Activated CD8-positive, alpha-beta memory T cell treated with anti-CD3 and anti-CD28 coated beads, Interleukin-2, amount 10 ng/mL, durations not matched to agents 7 days and 5 days (primary cell): Measurements from ENCODE around the gene TBC1D22A. TPM values are rescaled to one million over a fixed set of nuclear protein-coding genes. Genes with fewer than 3 reads are reported as not detected.
A peak's percentile ranks its signal among the peaks of the same experiment; 100 is the strongest.

ENCODE experiments used
- ATAC-seq: fragments of 150-1000 bp; cut with Tn5 transposase; one replicate; pipeline ENCODE4 v1.10.0; 2021; ENCODE audit warnings: moderate library complexity
- CTCF ChIA-PET: fragments of 350-600 bp; sonication (Branson Sonifier 250); formaldehyde crosslinking; loops from one replicate; lab custom pipeline; 2021; ENCODE audit warnings: antibody characterized with exemption; lab: Charles Lee
- DNase-seq: peaks from one replicate; pipeline ENCODE4 v3.0.0-alpha.2; 2020
- H3K27ac Mint-ChIP-seq: one replicate; pipeline ENCODE4 v1.8.0; 2021; ENCODE audit warnings: mild to moderate bottlenecking, mixed read lengths
- H3K27me3 Mint-ChIP-seq: one replicate; pipeline ENCODE4 v1.8.0; 2021; ENCODE audit warnings: mixed read lengths
- H3K36me3 Mint-ChIP-seq: one replicate; pipeline ENCODE4 v1.8.0; 2021; ENCODE audit warnings: mild to moderate bottlenecking, mixed read lengths
- H3K4me1 Mint-ChIP-seq: one replicate; pipeline ENCODE4 v1.8.0; 2021; ENCODE audit warnings: mixed read lengths
- H3K4me3 Mint-ChIP-seq: one replicate; pipeline ENCODE4 v1.8.0; 2021; ENCODE audit warnings: mild to moderate bottlenecking, moderate library complexity, mixed read lengths
- H3K9me3 Mint-ChIP-seq: one replicate; pipeline ENCODE4 v1.8.0; 2022; ENCODE audit warnings: low read depth, mixed read lengths
- total RNA-seq, 2 experiments: library from RNA; stranded (reverse); gene quantifications; one replicate each; pipeline ENCODE4 v1.2.3, GENCODE V29; 2021

TBC1D22A gene, protein sequence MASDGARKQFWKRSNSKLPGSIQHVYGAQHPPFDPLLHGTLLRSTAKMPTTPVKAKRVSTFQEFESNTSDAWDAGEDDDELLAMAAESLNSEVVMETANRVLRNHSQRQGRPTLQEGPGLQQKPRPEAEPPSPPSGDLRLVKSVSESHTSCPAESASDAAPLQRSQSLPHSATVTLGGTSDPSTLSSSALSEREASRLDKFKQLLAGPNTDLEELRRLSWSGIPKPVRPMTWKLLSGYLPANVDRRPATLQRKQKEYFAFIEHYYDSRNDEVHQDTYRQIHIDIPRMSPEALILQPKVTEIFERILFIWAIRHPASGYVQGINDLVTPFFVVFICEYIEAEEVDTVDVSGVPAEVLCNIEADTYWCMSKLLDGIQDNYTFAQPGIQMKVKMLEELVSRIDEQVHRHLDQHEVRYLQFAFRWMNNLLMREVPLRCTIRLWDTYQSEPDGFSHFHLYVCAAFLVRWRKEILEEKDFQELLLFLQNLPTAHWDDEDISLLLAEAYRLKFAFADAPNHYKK
- total RNA-seq: 10 to 100 TPM; 32.6 to 44.9 TPM

DNA sequence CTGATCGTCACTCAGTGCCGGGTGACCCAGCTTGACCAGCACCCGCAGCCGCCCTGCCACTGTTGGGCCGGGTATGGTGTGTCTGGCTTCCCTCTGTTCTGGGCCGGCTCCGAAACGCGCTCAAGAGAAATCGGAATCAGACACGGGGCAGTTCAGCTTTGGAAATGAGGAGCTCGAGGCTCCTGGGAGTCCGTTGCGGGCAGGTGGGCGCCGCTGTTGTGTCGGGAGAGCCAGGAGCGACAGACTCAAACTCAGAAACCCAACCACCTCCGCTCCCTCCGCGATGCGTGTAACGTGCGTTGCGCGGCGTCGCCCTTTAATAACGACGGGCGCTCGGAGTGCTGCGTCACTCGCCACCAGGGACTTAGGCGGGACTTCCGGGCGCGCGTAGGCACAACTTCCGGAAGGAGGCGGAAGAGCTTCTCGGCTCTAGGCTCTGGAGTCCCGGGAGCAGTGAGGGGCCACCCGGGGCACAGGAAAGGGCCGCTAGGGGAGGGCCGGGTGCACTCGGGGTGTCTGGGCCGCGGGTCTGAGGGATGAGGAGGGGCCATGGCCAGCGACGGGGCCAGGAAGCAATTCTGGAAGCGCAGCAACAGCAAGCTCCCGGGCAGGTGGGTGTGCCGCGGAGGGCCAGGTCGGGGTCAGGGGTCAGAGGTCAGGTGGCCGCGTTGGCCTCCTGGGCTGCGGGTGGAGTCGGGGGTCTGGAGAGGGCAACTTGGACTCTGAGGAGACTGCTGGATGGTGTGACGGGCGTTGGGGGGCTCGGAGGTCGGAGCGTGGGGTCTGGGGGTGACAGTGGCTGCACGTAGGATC is at the start of gene TBC1D22A:
TBC1D22A (plus strand) TSS at position 413 of the 813 bp plus-strand sequence; CDS start at position 550, 137 bp downstream.
- Mint-ChIP-seq H3K4me1 (peaks cover 52% of the 10 kb centered on the region), H3K9me3 (no peaks in the 10 kb centered on the region), H3K27me3 (no peaks in the 10 kb centered on the region), H3K4me3 (peak within 1 kb of the TSS; percentile 96), H3K27ac (peak within 1 kb of the TSS; percentile 99), H3K36me3 (peaks cover 10% of the 10 kb centered on the region)
- DNase-seq: peak; percentile 96
- ATAC-seq: peak; percentile 95
- CTCF ChIA-PET: interaction anchor here (0.7 to 6.1 kb wide), 10 partner anchors 11 to 756 kb away, joined by 3 to 52 read pairs (median 12); no protein-coding TSS in a partner anchor

DNA sequence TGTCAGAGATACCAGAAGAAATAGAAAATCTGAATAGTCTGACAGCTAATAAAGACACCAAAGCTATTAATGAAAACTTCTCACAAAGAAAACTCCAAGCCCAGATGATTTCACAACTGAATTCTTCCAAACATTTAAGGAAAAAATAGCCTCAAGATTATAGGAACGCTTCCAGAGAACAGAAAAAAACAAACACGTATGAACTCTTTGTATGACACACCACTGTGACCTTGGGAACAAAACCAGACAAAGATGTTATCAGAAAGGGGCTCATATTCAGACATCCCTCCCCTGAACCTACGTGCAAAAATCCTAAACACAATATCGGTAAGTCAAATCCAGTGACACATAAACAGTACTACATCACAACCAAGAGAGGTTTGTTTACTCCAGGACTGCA is 47.9 kb upstream of the TBC1D22A start:
- H3K27ac Mint-ChIP-seq: no peak overlapping the region
- peaks cover 53% of the 10 kb centered on the region for H3K36me3 Mint-ChIP-seq
- H3K4me3 Mint-ChIP-seq: no peak overlapping the region
- ATAC-seq: no peak
- CTCF ChIA-PET: interaction anchor here (0.9 to 1.2 kb wide), 2 partner anchors 9 to 151 kb away, joined by 3 to 5 read pairs; no protein-coding TSS in a partner anchor
- DNase-seq: no peak
- H3K4me1 Mint-ChIP-seq: peaks cover 2% of the 10 kb centered on the region
- H3K9me3 Mint-ChIP-seq: no peaks in the 10 kb centered on the region
- no peaks in the 10 kb centered on the region for H3K27me3 Mint-ChIP-seq

DNA sequence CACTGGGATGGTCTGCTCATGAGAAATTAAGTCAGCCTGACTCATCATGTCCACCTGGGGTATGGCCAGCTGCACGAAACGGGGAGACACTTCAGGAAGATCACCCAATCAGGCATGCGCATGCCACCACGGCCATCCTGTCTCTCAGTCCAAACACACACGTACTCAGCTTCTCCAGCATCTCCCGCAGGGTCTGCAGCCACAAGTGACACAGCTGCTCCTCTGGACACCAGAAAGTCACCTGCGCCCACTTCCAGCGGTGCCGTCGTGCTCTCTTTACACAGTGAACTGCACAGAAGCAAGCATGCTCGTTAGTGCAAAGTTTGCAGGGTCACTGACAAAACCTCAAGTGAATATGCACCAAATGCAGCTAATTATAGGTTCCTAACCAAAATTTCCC is 42.5 kb upstream of the TBC1D22A start:
- H3K4me3 Mint-ChIP-seq: no peak overlapping the region
- H3K27ac Mint-ChIP-seq: no peak overlapping the region

DNA sequence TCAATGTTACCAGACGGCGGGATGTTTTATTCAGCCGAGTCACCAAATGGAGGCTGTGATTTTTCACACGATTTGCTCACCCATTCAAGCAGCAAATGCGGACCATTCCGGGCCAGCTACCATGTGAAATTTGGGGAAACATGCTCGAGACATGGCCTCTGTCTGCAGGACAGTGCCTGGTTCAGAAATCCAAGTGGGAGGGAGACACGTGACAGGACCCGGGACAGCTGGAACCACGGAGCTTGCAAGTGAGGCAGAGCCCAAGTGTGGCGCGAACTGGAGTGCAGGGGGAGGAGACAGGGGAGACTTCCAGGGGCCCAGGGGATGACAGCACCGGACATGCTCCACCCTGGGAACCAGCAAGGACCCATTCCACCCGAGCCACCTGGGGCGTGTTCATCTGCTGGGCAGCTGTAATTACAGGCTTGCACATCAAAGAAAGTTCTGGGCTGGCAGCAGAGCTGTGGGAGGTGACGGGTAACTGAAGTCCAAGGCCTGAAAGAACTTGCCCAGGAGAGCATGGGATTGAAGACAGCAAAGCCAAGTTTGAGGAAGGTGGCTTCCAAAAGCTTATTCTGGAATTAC is 40.9 kb upstream of the TBC1D22A start:
- no peak for ATAC-seq
- Mint-ChIP-seq H3K36me3 (peaks cover 33% of the 10 kb centered on the region), H3K27ac (no peak overlapping the region), H3K4me3 (no peak overlapping the region), H3K4me1 (no peaks in the 10 kb centered on the region), H3K27me3 (no peaks in the 10 kb centered on the region), H3K9me3 (no peaks in the 10 kb centered on the region)
- CTCF ChIA-PET: interaction anchor here (1.1 kb wide), 1 partner anchor 37 kb away, joined by 5 read pairs; no protein-coding TSS in a partner anchor
- no peak for DNase-seq

More for the DNA sequence above, 42.5 kb upstream of the TBC1D22A start:
- peaks cover 39% of the 10 kb centered on the region for H3K36me3 Mint-ChIP-seq
- no peaks in the 10 kb centered on the region for H3K9me3 Mint-ChIP-seq
- H3K27me3 Mint-ChIP-seq: no peaks in the 10 kb centered on the region
- DNase-seq (no peak), ATAC-seq (no peak)
- CTCF ChIA-PET: interaction anchor here (0.8 to 1.4 kb wide), 2 partner anchors 97 to 157 kb away, joined by 3 to 4 read pairs; no protein-coding TSS in a partner anchor
- H3K4me1 Mint-ChIP-seq: no peaks in the 10 kb centered on the region

DNA sequence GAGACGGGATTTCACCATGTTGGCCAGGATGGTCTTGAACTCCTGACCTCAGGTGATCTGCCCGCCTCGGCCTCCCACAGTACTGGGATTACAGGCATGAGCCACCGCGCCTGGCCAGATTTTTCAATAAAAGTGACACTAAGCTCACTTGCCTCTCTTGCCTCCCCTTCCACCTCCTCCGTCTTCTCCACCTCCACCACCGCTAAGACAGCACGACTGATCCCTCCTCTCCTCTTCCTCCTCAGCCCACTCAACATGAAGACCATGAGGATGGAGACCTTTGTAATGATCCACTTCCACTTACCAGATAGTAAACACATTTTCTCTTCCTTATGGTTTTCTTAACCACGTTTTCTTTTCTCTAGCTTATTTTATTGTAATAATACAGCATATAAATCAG is 38.6 kb upstream of the TBC1D22A start:
- Mint-ChIP-seq H3K4me3 (no peak overlapping the region), H3K36me3 (peaks cover 20% of the 10 kb centered on the region), H3K27me3 (no peaks in the 10 kb centered on the region), H3K27ac (no peak overlapping the region), H3K4me1 (peaks cover 2% of the 10 kb centered on the region), H3K9me3 (no peaks in the 10 kb centered on the region)
- CTCF ChIA-PET: interaction anchor here (1.1 kb wide), 1 partner anchor 9 kb away, joined by 3 read pairs; no protein-coding TSS in a partner anchor
- ATAC-seq: no peak
- no peak for DNase-seq

DNA sequence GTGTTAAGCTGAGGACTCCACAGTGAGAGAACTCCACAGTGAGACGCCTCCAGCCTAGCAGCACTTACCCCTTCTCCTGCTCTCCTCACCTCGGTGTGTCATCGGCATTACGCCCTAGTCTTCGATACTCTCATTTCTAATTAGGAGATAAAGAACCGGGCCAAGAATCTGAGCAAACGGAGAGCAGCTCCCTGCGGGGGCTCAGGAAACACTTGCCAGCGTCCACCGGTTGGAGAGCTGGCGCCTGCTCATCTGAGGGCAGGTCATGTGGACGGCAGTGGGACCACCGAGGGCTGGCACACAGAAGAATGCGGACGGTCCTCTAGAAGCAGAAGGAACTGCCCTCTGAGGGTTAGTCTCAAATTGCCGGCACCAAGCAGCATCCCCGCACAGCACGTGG is 37.4 kb upstream of the TBC1D22A start:
- Mint-ChIP-seq H3K9me3 (no peaks in the 10 kb centered on the region), H3K4me3 (no peak overlapping the region), H3K36me3 (peaks cover 13% of the 10 kb centered on the region), H3K27me3 (no peaks in the 10 kb centered on the region), H3K27ac (no peak overlapping the region), H3K4me1 (peaks cover 4% of the 10 kb centered on the region)
- DNase-seq (no peak), ATAC-seq (no peak)
- CTCF ChIA-PET: no interaction called here

DNA sequence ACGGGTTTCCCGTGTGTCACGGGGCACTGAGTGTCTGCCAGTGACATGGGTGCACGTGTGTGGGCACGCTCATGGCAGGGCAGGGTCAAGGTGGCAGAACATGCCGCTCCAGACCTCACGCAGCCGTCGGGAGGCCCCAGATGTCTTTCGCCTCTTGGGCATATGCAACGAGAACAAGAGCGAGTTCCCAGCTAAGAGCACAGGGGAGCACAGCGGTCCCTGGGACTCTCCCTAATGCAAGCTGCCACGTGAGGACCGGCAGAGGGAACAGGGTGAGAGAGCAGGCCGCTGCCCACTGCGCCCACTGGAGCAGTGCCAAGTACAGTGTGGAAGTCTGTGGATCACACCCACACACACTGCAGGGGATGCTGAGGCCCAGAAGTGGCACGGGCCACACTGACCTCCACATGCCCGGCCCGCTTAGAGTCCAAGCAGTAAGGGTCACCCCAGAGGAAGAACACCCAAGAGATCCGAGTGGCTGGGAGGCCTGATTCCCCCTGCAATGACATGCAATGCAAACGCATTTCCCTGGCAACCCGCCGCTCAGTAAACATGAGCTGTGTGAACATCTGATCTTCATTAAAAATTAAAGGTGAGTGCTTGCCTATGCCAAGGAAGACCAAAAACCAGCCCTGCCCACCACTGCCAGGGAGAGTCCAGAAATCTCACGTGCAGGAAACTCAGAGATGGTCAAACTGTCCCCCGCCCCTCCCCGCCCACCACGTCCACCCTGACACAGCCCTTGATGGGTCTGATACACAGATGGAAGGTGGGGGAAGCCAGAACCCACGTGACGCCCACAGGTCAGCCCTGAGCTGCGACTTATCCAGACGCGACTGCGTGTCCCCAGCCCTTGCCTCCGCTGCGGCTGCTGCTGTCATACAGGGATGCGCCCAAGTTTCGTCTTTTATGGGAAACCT is 36.1 kb upstream of the TBC1D22A start:
- Mint-ChIP-seq H3K9me3 (no peaks in the 10 kb centered on the region), H3K27me3 (no peaks in the 10 kb centered on the region), H3K4me3 (no peak overlapping the region), H3K36me3 (peaks cover 13% of the 10 kb centered on the region), H3K27ac (no peak overlapping the region), H3K4me1 (peaks cover 5% of the 10 kb centered on the region)
- DNase-seq (no peak), ATAC-seq (no peak)
- CTCF ChIA-PET: interaction anchor here (0.8 kb wide), 1 partner anchor 11 kb away, joined by 3 read pairs; no protein-coding TSS in a partner anchor

DNA sequence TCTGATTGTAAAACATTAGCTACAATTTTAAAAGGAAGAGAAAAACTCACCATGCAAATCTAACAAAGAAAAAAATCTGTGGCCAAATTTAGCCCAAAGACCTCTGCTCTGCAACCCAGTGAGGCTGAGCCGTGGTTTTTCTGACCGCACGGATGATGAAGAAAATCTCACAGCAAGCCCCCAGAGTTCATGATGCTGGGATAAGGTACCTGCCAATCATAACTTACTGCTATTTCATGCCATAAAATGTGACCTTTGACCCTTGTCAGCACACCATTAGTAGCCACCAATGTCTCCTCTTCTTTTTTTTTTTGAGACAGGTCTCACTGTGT is 35.5 kb upstream of the TBC1D22A start:
- DNase-seq (no peak), ATAC-seq (no peak)
- H3K27me3 Mint-ChIP-seq: no peaks in the 10 kb centered on the region
- H3K27ac Mint-ChIP-seq: no peak overlapping the region
- H3K4me1 Mint-ChIP-seq: peaks cover 10% of the 10 kb centered on the region
- no peaks in the 10 kb centered on the region for H3K9me3 Mint-ChIP-seq
- no peak overlapping the region for H3K4me3 Mint-ChIP-seq
- H3K36me3 Mint-ChIP-seq: peaks cover 18% of the 10 kb centered on the region
- CTCF ChIA-PET: interaction anchor here (0.8 kb wide), 1 partner anchor 10 kb away, joined by 3 read pairs; no protein-coding TSS in a partner anchor

DNA sequence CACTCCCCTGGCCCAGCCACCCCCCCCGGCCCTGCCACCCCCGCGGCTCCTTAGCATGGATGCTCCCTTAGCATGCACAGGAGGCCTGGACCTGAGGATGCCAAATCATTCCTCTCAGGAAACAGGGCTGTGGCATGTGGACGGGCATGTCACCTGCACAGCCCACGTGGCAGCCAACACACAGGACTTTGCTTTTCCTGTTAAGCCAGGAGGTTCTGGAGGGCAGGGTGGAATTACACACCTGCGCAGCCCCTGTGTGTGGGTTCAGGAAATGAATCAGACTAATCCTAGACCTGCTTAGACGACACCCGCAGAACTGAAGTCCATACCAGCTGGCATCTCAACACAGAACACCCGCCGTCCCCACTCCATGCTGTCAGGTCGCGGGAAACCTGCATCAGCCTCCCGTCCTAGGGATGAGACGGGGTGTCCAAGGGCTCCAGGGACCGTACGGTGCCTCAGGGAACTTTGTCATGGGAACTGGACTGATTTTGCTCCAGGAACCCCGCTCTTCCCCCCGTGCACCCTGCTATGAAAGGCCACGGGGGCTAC is 34.6 kb upstream of the TBC1D22A start:
- H3K9me3 Mint-ChIP-seq: no peaks in the 10 kb centered on the region
- H3K27me3 Mint-ChIP-seq: no peaks in the 10 kb centered on the region
- H3K36me3 Mint-ChIP-seq: peaks cover 18% of the 10 kb centered on the region
- no peak for ATAC-seq
- CTCF ChIA-PET: no interaction called here
- no peak overlapping the region for H3K27ac Mint-ChIP-seq
- no peak overlapping the region for H3K4me3 Mint-ChIP-seq
- DNase-seq: no peak
- peaks cover 15% of the 10 kb centered on the region for H3K4me1 Mint-ChIP-seq

DNA sequence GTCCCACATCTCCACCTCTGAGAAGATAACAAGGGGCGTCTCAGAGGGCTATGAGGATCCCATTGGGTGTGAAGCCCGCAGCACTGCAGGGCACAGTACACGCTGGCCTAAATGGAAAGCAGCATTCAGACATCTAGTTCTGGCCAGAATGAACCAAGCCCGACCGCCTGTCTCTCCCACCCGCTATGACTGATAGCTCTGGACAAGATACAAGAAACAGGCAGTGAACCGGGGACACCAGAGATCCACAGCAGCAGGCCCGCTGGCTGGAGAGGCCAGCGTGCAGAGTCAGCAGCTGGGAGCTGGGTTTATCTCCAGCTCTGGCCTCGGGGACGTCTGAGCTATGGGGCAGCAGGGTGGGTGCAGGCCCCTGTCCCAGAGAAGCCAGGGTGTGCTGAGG is 34.0 kb upstream of the TBC1D22A start:
- Mint-ChIP-seq H3K27ac (no peak overlapping the region), H3K9me3 (no peaks in the 10 kb centered on the region), H3K36me3 (peaks cover 18% of the 10 kb centered on the region), H3K4me3 (no peak overlapping the region), H3K27me3 (no peaks in the 10 kb centered on the region), H3K4me1 (peaks cover 15% of the 10 kb centered on the region)
- CTCF ChIA-PET: no interaction called here
- ATAC-seq (no peak), DNase-seq (no peak)

DNA sequence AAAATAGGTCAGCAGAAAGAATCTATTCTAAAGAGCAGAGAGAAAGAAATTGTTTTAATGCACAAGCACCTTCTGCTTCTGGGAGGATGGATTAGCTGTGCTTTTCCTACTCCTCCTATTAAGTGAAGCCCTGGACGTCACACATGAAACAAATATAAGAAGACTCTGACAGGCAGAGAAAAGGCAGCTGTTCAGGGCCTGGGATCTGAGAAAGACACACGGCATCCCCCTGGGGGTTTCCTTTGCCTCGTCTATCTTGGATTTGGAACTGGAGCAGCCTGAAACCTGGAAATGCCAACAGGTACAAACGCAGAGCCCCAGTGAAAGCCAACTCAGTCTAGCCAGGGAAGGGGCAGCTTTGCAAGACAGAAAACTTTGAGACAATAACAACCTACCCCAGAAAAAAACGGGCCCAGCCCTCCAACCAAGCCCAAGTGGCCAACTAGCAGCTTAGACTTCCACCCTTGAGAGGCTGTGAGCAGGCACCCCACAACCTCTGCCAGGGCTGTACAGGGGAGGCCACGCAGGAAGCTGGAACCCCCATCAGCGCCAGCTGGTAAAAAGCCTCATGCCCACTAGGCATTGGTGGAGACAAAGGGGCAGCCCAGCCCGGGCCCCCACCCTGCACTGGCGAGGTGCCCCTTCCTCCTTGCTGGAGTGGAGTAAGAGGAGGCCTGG is 31.7 kb upstream of the TBC1D22A start:
- ATAC-seq: no peak

More for the DNA sequence above, 31.7 kb upstream of the TBC1D22A start:
- Mint-ChIP-seq H3K27me3 (no peaks in the 10 kb centered on the region), H3K9me3 (no peaks in the 10 kb centered on the region), H3K36me3 (peaks cover 23% of the 10 kb centered on the region), H3K27ac (no peak overlapping the region), H3K4me1 (peaks cover 29% of the 10 kb centered on the region), H3K4me3 (no peak overlapping the region)
- no peak for DNase-seq
- CTCF ChIA-PET: no interaction called here
